ENCODE data around the gene CDH4. TPM values are rescaled to one million over a fixed set of nuclear protein-coding genes. Genes with fewer than 3 reads are reported as not detected.

CDH4 gene
- total RNA-seq, 3 donors from 2014 or later (not counting 1 experiment from before 2014, with no cell fraction given) = 0.18 TPM; not detected in 2

- intact Hi-C loops (cut with micrococcal nuclease) = no loop called here
- H3K4me1 Mint-ChIP-seq = peaks cover 0 to 5% of the 10 kb centered on the region in 2 donors
- H3K27me3 Mint-ChIP-seq (ENCODE audit: low read depth in 2 of 2) = peaks cover 0 to 12% of the 10 kb centered on the region in 2 donors
- Histone ChIP-seq H3K4me1 (ENCODE audit: control insufficient read depth, insufficient read depth, low read length) (no peaks in the 10 kb centered on the region), H3K27me3 (ENCODE audit: control insufficient read depth, insufficient read depth, low read length) (no peaks in the 10 kb centered on the region), H3K9me3 (ENCODE audit: control insufficient read depth, insufficient read depth, low read length) (no peaks in the 10 kb centered on the region), H3K36me3 (ENCODE audit: control insufficient read depth, insufficient read depth, low read length) (no peaks in the 10 kb centered on the region), H3K27ac (ENCODE audit: low read length) (no peak overlapping the region), H3K4me3 (ENCODE audit: low read length) (no peak overlapping the region)
- H3K27ac Mint-ChIP-seq = no peak overlapping the region
- WGBS (ENCODE audit: insufficient coverage) = 91% methylated on average over 18 of the region's 18 CpGs
- H3K4me3 Mint-ChIP-seq = no peak overlapping the region
- no peak for TF ChIP-seq CTCF (IDR thresholded peaks at IDR 0.05)
- no peak for DNase-seq
- no peak for ATAC-seq
- peaks cover 0 to 1% of the 10 kb centered on the region in 2 donors for H3K9me3 Mint-ChIP-seq
- no peaks in the 10 kb centered on the region for H3K36me3 Mint-ChIP-seq
These were observed 492.8 kb downstream of the CDH4 start for GRCh38 chr20:61744691-61745396.

- DNase-seq = no peak
- Histone ChIP-seq H3K27ac (ENCODE audit: low read length) (no peak overlapping the region), H3K4me3 (ENCODE audit: low read length) (no peak overlapping the region), H3K4me1 (ENCODE audit: control insufficient read depth, insufficient read depth, low read length) (no peaks in the 10 kb centered on the region), H3K9me3 (ENCODE audit: control insufficient read depth, insufficient read depth, low read length) (no peaks in the 10 kb centered on the region), H3K27me3 (ENCODE audit: control insufficient read depth, insufficient read depth, low read length) (no peaks in the 10 kb centered on the region), H3K36me3 (ENCODE audit: control insufficient read depth, insufficient read depth, low read length) (no peaks in the 10 kb centered on the region)
- intact Hi-C loops (cut with micrococcal nuclease) = no loop called here
- H3K9me3 Mint-ChIP-seq = peaks cover 0 to 3% of the 10 kb centered on the region in 2 donors
- WGBS (ENCODE audit: insufficient coverage) = 77% methylated on average over 20 of the region's 20 CpGs
- H3K27ac Mint-ChIP-seq = no peak overlapping the region
- no peak for TF ChIP-seq CTCF (IDR thresholded peaks at IDR 0.05)
- H3K4me3 Mint-ChIP-seq = no peak overlapping the region
- no peaks in the 10 kb centered on the region for H3K36me3 Mint-ChIP-seq
- peaks cover 0 to 5% of the 10 kb centered on the region in 2 donors for H3K4me1 Mint-ChIP-seq
- no peak for ATAC-seq
- H3K27me3 Mint-ChIP-seq (ENCODE audit: low read depth in 2 of 2) = peaks cover 0 to 12% of the 10 kb centered on the region in 2 donors
These were observed 493.5 kb downstream of the CDH4 start for GRCh38 chr20:61745397-61746146.

DNA sequence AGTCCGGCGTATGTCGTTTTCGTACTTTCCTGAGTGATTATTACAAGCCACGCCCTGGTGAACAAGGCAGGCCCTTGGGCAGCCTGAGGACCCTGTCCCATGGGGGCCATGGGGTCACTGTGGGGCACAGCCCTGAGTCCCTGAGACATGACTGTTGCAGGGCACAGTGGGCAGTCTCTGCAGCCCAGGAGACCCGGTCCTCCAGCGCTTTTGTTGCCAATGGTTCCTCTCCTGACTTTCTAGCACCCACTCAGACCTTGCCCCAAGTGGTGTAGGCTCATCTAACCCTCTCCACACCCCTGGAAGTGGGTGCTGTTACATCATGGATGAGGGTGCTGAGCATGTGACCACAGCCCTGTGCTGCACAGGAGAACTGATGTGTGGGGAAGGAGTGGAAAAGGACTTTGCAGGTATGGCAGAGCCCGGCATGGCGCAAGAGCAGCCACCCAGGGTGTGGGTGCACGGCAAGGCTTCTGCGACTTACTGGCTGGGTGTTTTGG lies 494.1 kb downstream of the CDH4 start:
- no peak overlapping the region for H3K4me3 Mint-ChIP-seq
- H3K4me1 Mint-ChIP-seq = peaks cover 0 to 5% of the 10 kb centered on the region in 2 donors
- H3K9me3 Mint-ChIP-seq = peaks cover 0 to 3% of the 10 kb centered on the region in 2 donors
- no peak for TF ChIP-seq CTCF (IDR thresholded peaks at IDR 0.05)
- no peaks in the 10 kb centered on the region for H3K4me1 ChIP-seq (ENCODE audit: control insufficient read depth, insufficient read depth, low read length)
- no peak overlapping the region for H3K27ac ChIP-seq (ENCODE audit: low read length)
- no peaks in the 10 kb centered on the region for H3K36me3 ChIP-seq (ENCODE audit: control insufficient read depth, insufficient read depth, low read length)
- intact Hi-C loops (cut with micrococcal nuclease) = no loop called here
- no peak overlapping the region for H3K4me3 ChIP-seq (ENCODE audit: low read length)
- DNase-seq (no peak), ATAC-seq (no peak)
- H3K9me3 ChIP-seq (ENCODE audit: control insufficient read depth, insufficient read depth, low read length) = no peaks in the 10 kb centered on the region
- H3K36me3 Mint-ChIP-seq = no peaks in the 10 kb centered on the region
- no peak overlapping the region for H3K27ac Mint-ChIP-seq
- peaks cover 0 to 12% of the 10 kb centered on the region in 2 donors for H3K27me3 Mint-ChIP-seq (ENCODE audit: low read depth in 2 of 2)
- H3K27me3 ChIP-seq (ENCODE audit: control insufficient read depth, insufficient read depth, low read length) = no peaks in the 10 kb centered on the region
- WGBS (ENCODE audit: insufficient coverage) = 84% methylated on average over 11 of the region's 11 CpGs
